Measurements from ENCODE around the gene CAMK2N1. TPM values are rescaled to one million over a fixed set of nuclear protein-coding genes. Genes with fewer than 3 reads are reported as not detected.

The CAMK2N1 gene
- total and polyA plus RNA-seq, 10 of the 15 experiments (the other 5 are each of a cell fraction or from before 2014, with no cell fraction given): 0.23 TPM; not detected in 9

DNA sequence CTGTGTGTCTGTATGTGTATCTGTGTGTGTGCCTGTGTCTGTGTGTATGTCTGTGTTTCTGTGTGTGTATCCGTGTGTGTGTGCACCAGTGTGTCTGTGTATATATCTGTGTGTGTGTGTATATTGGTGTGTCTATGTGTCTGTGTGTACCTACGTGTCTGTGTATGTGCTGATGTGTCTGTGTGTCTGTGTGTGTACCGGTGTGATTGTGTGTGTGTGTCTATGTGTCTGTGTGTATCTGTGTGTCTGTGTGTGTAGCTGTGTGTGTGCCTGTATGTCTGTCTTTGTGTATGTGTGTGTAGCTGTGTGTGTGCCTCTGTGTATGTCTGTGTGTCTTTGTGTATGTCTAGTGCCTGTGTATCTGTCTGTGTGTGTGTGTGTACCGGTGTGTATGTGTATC, 32.0 kb downstream of the CAMK2N1 start:
- ATAC-seq: no peak
- in situ Hi-C loops (cut with MboI): no loop called here

More for the DNA sequence above, 32.0 kb downstream of the CAMK2N1 start:
- no peak overlapping the region for H3K4me2 ChIP-seq (ENCODE audit: control insufficient read depth, insufficient read depth)
- H3K79me2 ChIP-seq (ENCODE audit: control insufficient read depth, insufficient read depth, low read length): no peaks in the 10 kb centered on the region
- RAD21 ChIA-PET (ENCODE audit: unreplicated experiment): no interaction called here
- H3K9ac ChIP-seq (ENCODE audit: control insufficient read depth, insufficient read depth, low read length): no peak overlapping the region
- H3K4me1 ChIP-seq (ENCODE audit: control insufficient read depth, insufficient read depth, low read length): no peaks in the 10 kb centered on the region
- no TSS peak for BruUV-seq (replicated peaks)
- intact Hi-C loops (cut with micrococcal nuclease; ENCODE audit: unreplicated experiment): no loop called here
- SMC1A ChIA-PET (ENCODE audit: uncharacterized antibody, unreplicated experiment): no interaction called here
- FAIRE-seq: peak; percentile 27
- H3K27ac ChIP-seq (ENCODE audit: control insufficient read depth, insufficient read depth): no peak overlapping the region
- no peak overlapping the region for H2AFZ ChIP-seq (ENCODE audit: control insufficient read depth, low read depth, low read length)
- H3K36me3 ChIP-seq (ENCODE audit: control insufficient read depth in 2 of 2, insufficient read depth in 2 of 2, low read length in 1 of 2): no peaks in the 10 kb centered on the region
- POLR2A ChIA-PET: no interaction called here
- H3K27me3 ChIP-seq (replicated peaks in 1 of 2; ENCODE audit: control insufficient read depth in 2 of 2, insufficient read depth in 2 of 2, low read length in 1 of 2): no peaks in the 10 kb centered on the region; a peak in 1 of 4 replicates
- no peaks in the 10 kb centered on the region for H4K20me1 ChIP-seq (ENCODE audit: control insufficient read depth, insufficient read depth)
- WGBS (ENCODE audit: insufficient coverage, insufficient replicate concordance, low lambda C conversion rate, missing lambda C conversion rate): 49% methylated on average over 4 of the region's 4 CpGs
- H3K4me3 ChIP-seq: no peak overlapping the region
- TF ChIP-seq, protein P1, sequence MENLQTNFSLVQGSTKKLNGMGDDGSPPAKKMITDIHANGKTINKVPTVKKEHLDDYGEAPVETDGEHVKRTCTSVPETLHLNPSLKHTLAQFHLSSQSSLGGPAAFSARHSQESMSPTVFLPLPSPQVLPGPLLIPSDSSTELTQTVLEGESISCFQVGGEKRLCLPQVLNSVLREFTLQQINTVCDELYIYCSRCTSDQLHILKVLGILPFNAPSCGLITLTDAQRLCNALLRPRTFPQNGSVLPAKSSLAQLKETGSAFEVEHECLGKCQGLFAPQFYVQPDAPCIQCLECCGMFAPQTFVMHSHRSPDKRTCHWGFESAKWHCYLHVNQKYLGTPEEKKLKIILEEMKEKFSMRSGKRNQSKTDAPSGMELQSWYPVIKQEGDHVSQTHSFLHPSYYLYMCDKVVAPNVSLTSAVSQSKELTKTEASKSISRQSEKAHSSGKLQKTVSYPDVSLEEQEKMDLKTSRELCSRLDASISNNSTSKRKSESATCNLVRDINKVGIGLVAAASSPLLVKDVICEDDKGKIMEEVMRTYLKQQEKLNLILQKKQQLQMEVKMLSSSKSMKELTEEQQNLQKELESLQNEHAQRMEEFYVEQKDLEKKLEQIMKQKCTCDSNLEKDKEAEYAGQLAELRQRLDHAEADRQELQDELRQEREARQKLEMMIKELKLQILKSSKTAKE (IDR thresholded peaks at IDR 0.05; ENCODE audit: low read depth, poor library complexity, severe bottlenecking): no peak
- TF ChIP-seq ELK1 (IDR thresholded peaks at IDR 0.05; ENCODE audit: low read depth, low read length) (no peak), HDGF (IDR thresholded peaks at IDR 0.05) (no peak), BHLHE40 (IDR thresholded peaks at IDR 0.05; ENCODE audit: borderline replicate concordance in 1 of 2, low read depth in 2 of 2, low read length in 1 of 2) (no peak), RUNX3 (IDR thresholded peaks at IDR 0.05; ENCODE audit: low read length) (no peak), MEF2B (IDR thresholded peaks at IDR 0.05; ENCODE audit: partially characterized antibody, poor library complexity, severe bottlenecking) (no peak), POLR2AphosphoS5 (IDR thresholded peaks at IDR 0.05; ENCODE audit: low read length) (no peak), ZNF24 (IDR thresholded peaks at IDR 0.05) (no peak), CEBPB (IDR thresholded peaks at IDR 0.05; ENCODE audit: borderline replicate concordance in 1 of 2, low read depth in 2 of 2, low read length in 2 of 2) (no peak), RAD21 (IDR thresholded peaks at IDR 0.05; ENCODE audit: insufficient read depth, low read depth, low read length) (no peak), LARP7 (IDR thresholded peaks at IDR 0.05) (no peak)
- TF ChIP-seq, protein P2, sequence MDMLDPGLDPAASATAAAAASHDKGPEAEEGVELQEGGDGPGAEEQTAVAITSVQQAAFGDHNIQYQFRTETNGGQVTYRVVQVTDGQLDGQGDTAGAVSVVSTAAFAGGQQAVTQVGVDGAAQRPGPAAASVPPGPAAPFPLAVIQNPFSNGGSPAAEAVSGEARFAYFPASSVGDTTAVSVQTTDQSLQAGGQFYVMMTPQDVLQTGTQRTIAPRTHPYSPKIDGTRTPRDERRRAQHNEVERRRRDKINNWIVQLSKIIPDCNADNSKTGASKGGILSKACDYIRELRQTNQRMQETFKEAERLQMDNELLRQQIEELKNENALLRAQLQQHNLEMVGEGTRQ (IDR thresholded peaks at IDR 0.05; ENCODE audit: borderline replicate concordance, low read depth, low read length): no peak
- no peaks in the 10 kb centered on the region for H3K9me3 ChIP-seq (replicated peaks; ENCODE audit: control insufficient read depth, insufficient read depth, low read length)
- DNase-seq (ENCODE audit: low read depth, low spot score): no peak
- CTCF ChIA-PET: no interaction called here
